Coronary artery (tissue), 2 donors: ENCODE results near the gene PACSIN2.
A peak's percentile ranks its signal among the peaks of the same experiment; 100 is the strongest.

Experiments used
- DNase-seq: peaks from one replicate; pipeline ENCODE4 v3.0.0-alpha.2; 2017; ENCODE audit warnings: low spot score
- H3K27ac ChIP-seq, 2 donors: fragments of 200-600 bp; sonication (generic); one replicate each; pipeline ENCODE4 v1.5.1; 2016 to 2019
- H3K4me3 ChIP-seq: fragments of 200-600 bp; sonication (generic); 2 replicates; pipeline ENCODE4 v1.5.1; 2016; ENCODE audit warnings: mild to moderate bottlenecking, moderate library complexity
- CTCF ChIP-seq: fragments of 200-600 bp; sonication (generic); IDR thresholded peaks from one replicate; pipeline ENCODE4 v1.5.1; 2019; ENCODE audit warnings: antibody characterized with exemption

The PACSIN2 gene

GRCh38 chr22:42934338-42934737 is 80.6 kb downstream of the PACSIN2 start:
- Histone ChIP-seq H3K27ac (peak overlapping the region; percentile 96 to 99), H3K4me3 (peak overlapping the region; percentile 56)
- peak; percentile 77 for DNase-seq
- TF ChIP-seq CTCF: no peak

- H3K4me3 ChIP-seq: peak overlapping the region; percentile 66
- peak; percentile 85 for DNase-seq
- peak overlapping the region; percentile 96 to 99 for H3K27ac ChIP-seq
- no peak for TF ChIP-seq CTCF
Observed at GRCh38 chr22:42933485-42934091, 81.4 kb downstream of the PACSIN2 start.

GRCh38 chr22:42932857-42933484 is 82.0 kb downstream of the PACSIN2 start:
- no peak for TF ChIP-seq CTCF
- Histone ChIP-seq H3K4me3 (peak overlapping the region; percentile 66), H3K27ac (peak overlapping the region; percentile 96 to 99)
- DNase-seq: no peak

GRCh38 chr22:42932197-42932519 is 82.8 kb downstream of the PACSIN2 start:
- DNase-seq: no peak
- H3K4me3 ChIP-seq: peak overlapping the region; percentile 12

GRCh38 chr22:42931421-42932196 is 83.3 kb downstream of the PACSIN2 start:
- peak overlapping the region; percentile 49 for H3K4me3 ChIP-seq
- no peak for DNase-seq
- H3K27ac ChIP-seq: peak overlapping the region; percentile 96 to 99
- no peak for TF ChIP-seq CTCF

More at GRCh38 chr22:42932197-42932519, 82.8 kb downstream of the PACSIN2 start:
- peak overlapping the region; percentile 96 to 99 for H3K27ac ChIP-seq
- TF ChIP-seq CTCF: no peak

GRCh38 chr22:42930810-42931420 is 84.0 kb downstream of the PACSIN2 start:
- TF ChIP-seq CTCF: no peak
- Histone ChIP-seq H3K27ac (peak overlapping the region; percentile 96 to 99), H3K4me3 (peak overlapping the region; percentile 49)
- no peak for DNase-seq
